H1 (cell line): ENCODE measurements around the gene RAD51B. TPM values are rescaled to one million over a fixed set of nuclear protein-coding genes. Genes with fewer than 3 reads are reported as not detected.

ENCODE experiments used
- CEBPB ChIP-seq: IDR thresholded peaks from 2 replicates; pipeline ENCODE4 v1.6.1; 2012; ENCODE audit warnings: low read depth, low read length
- E2F6 ChIP-seq: IDR thresholded peaks from 2 replicates; pipeline ENCODE4 v1.6.1; 2012; ENCODE audit warnings: inconsistent platforms
- GABPA ChIP-seq: IDR thresholded peaks from 2 replicates; pipeline ENCODE4 v1.6.1; 2011; ENCODE audit warnings: mild to moderate bottlenecking, low read length, moderate library complexity, borderline replicate concordance; ENCODE audit not compliant: insufficient read depth
- HDAC6 ChIP-seq: IDR thresholded peaks from one replicate; pipeline ENCODE4 v1.7.1; 2012; ENCODE audit warnings: low read depth, mild to moderate bottlenecking, inconsistent platforms, low read length, moderate library complexity
- JUND ChIP-seq: IDR thresholded peaks from 2 replicates; pipeline ENCODE4 v1.6.1; 2011; ENCODE audit warnings: mild to moderate bottlenecking, improper control_type of control experiment, low read length
- POLR2A ChIP-seq, 2 experiments: IDR thresholded peaks; 1 replicate in 1 of 2; 2 replicates in 1 of 2; pipeline ENCODE4 v1.6.1; 2011; ENCODE audit warnings: low read depth in 2 of 2, low read length in 2 of 2, mild to moderate bottlenecking in 2 of 2; ENCODE audit errors: control extremely low read depth in 1 of 2
- POLR2AphosphoS5 ChIP-seq: IDR thresholded peaks from 2 replicates; pipeline ENCODE4 v1.6.1; 2011; ENCODE audit warnings: low read depth, low read length
- SAP30 ChIP-seq: fragments of 300-600 bp; sonication (generic); IDR thresholded peaks from 2 replicates; pipeline ENCODE4 v1.7.1; 2012; ENCODE audit warnings: low read length, moderate library complexity, mild to moderate bottlenecking, inconsistent platforms; ENCODE audit not compliant: insufficient read depth, insufficient replicate concordance
- SIX5 ChIP-seq: IDR thresholded peaks from 2 replicates; pipeline ENCODE4 v1.6.1; 2011; ENCODE audit warnings: mild to moderate bottlenecking, low read depth, low read length
- TAF1 ChIP-seq: IDR thresholded peaks from 2 replicates; pipeline ENCODE4 v1.6.1; 2011; ENCODE audit warnings: mild to moderate bottlenecking, low read depth, low read length
- polyA plus RNA-seq, 7 experiments: library from polyadenylated mRNA; depleted of rRNA in 3 of 7; stranded (reverse) in 5 of 7; unstranded in 2 of 7; fragments of >200 nt in 5 of 7; fragments of 200-250 nt in 2 of 7; gene quantifications; 1 replicate in 5 of 7; 2 replicates in 1 of 7; 4 replicates in 1 of 7; pipeline versions ENCODE4 v1.2.1 to v1.2.3, GENCODE V29; 2011 to 2013; ENCODE audit warnings: missing spikeins in 2 of 7, mixed read lengths in 2 of 7
- total RNA-seq: library from RNA; stranded (reverse); fragmentation: NEBNext Ultra II Directional; extraction: Animal tissue kit (Norgen Biotek cat#: 25700); gene quantifications from 2 replicates; pipeline ENCODE4 v1.2.1, GENCODE V29; 2021
- TF ChIP-seq, protein P1 (sequence below): fragments of 300-600 bp; sonication (generic); IDR thresholded peaks from 2 replicates; pipeline ENCODE4 v1.7.1; 2012; ENCODE audit warnings: low read length, moderate library complexity, mild to moderate bottlenecking, inconsistent platforms; ENCODE audit not compliant: insufficient replicate concordance

RAD51B gene
- total and polyA plus RNA-seq, 2 of the 8 experiments (the other 6 are each of a cell fraction or from before 2014, with no cell fraction given) = 3.9 to 14.9 TPM

GRCh38 chr14:68539241-68539737, 719.7 kb downstream of the RAD51B start (continued):
- TF ChIP-seq, protein P1, sequence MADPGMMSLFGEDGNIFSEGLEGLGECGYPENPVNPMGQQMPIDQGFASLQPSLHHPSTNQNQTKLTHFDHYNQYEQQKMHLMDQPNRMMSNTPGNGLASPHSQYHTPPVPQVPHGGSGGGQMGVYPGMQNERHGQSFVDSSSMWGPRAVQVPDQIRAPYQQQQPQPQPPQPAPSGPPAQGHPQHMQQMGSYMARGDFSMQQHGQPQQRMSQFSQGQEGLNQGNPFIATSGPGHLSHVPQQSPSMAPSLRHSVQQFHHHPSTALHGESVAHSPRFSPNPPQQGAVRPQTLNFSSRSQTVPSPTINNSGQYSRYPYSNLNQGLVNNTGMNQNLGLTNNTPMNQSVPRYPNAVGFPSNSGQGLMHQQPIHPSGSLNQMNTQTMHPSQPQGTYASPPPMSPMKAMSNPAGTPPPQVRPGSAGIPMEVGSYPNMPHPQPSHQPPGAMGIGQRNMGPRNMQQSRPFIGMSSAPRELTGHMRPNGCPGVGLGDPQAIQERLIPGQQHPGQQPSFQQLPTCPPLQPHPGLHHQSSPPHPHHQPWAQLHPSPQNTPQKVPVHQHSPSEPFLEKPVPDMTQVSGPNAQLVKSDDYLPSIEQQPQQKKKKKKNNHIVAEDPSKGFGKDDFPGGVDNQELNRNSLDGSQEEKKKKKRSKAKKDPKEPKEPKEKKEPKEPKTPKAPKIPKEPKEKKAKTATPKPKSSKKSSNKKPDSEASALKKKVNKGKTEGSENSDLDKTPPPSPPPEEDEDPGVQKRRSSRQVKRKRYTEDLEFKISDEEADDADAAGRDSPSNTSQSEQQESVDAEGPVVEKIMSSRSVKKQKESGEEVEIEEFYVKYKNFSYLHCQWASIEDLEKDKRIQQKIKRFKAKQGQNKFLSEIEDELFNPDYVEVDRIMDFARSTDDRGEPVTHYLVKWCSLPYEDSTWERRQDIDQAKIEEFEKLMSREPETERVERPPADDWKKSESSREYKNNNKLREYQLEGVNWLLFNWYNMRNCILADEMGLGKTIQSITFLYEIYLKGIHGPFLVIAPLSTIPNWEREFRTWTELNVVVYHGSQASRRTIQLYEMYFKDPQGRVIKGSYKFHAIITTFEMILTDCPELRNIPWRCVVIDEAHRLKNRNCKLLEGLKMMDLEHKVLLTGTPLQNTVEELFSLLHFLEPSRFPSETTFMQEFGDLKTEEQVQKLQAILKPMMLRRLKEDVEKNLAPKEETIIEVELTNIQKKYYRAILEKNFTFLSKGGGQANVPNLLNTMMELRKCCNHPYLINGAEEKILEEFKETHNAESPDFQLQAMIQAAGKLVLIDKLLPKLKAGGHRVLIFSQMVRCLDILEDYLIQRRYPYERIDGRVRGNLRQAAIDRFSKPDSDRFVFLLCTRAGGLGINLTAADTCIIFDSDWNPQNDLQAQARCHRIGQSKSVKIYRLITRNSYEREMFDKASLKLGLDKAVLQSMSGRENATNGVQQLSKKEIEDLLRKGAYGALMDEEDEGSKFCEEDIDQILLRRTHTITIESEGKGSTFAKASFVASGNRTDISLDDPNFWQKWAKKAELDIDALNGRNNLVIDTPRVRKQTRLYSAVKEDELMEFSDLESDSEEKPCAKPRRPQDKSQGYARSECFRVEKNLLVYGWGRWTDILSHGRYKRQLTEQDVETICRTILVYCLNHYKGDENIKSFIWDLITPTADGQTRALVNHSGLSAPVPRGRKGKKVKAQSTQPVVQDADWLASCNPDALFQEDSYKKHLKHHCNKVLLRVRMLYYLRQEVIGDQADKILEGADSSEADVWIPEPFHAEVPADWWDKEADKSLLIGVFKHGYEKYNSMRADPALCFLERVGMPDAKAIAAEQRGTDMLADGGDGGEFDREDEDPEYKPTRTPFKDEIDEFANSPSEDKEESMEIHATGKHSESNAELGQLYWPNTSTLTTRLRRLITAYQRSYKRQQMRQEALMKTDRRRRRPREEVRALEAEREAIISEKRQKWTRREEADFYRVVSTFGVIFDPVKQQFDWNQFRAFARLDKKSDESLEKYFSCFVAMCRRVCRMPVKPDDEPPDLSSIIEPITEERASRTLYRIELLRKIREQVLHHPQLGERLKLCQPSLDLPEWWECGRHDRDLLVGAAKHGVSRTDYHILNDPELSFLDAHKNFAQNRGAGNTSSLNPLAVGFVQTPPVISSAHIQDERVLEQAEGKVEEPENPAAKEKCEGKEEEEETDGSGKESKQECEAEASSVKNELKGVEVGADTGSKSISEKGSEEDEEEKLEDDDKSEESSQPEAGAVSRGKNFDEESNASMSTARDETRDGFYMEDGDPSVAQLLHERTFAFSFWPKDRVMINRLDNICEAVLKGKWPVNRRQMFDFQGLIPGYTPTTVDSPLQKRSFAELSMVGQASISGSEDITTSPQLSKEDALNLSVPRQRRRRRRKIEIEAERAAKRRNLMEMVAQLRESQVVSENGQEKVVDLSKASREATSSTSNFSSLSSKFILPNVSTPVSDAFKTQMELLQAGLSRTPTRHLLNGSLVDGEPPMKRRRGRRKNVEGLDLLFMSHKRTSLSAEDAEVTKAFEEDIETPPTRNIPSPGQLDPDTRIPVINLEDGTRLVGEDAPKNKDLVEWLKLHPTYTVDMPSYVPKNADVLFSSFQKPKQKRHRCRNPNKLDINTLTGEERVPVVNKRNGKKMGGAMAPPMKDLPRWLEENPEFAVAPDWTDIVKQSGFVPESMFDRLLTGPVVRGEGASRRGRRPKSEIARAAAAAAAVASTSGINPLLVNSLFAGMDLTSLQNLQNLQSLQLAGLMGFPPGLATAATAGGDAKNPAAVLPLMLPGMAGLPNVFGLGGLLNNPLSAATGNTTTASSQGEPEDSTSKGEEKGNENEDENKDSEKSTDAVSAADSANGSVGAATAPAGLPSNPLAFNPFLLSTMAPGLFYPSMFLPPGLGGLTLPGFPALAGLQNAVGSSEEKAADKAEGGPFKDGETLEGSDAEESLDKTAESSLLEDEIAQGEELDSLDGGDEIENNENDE = no peak
- TF ChIP-seq SIX5 (no peak), HDAC6 (no peak), SAP30 (no peak), JUND (no peak), GABPA (no peak), TAF1 (no peak), E2F6 (no peak), POLR2A (IDR thresholded peaks at IDR 0.05; ENCODE audit: control extremely low read depth in 1 of 2, low read depth in 2 of 2, low read length in 2 of 2) (no peak), POLR2AphosphoS5 (no peak), CEBPB (no peak)
